ENCODE data around the gene PBX3. TPM values are rescaled to one million over a fixed set of nuclear protein-coding genes. Genes with fewer than 3 reads are reported as not detected.

PBX3 gene
- polyA plus RNA-seq, 1 donor (not counting 4 experiments of a cell fraction or from before 2014, with no cell fraction given): 26.3 TPM

DNA sequence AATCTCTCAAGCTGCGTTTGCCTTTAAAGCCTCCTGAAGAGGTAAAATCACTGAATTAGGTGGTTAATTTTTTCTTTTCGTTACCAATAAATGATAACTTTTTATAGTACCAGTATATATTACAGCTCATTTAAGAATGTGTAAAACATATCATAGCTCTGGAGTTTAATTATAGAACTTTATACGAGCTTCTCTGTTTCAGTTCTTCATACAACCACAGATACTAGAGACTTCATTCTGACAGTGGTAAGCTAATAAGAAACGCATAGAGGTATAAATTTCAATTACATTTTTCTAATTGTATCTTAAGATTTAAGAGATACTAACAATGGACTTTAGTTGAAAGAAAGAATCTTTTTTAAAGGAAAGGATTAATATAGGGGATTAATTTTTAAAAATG lies 73.9 kb downstream of the PBX3 start:
- Histone ChIP-seq H3K9me1 (ENCODE audit: control insufficient read depth, extremely low read depth, insufficient read depth, low read length) (no peaks in the 10 kb centered on the region), H3K4me3 (ENCODE audit: control insufficient read depth in 2 of 3, extremely low read depth in 1 of 3, insufficient read depth in 2 of 3, low read depth in 1 of 3, low read length in 3 of 3) (no peak overlapping the region), H3K79me2 (ENCODE audit: control insufficient read depth, insufficient read depth, low read length) (peaks cover 18% of the 10 kb centered on the region), H3K27me3 (ENCODE audit: control insufficient read depth, extremely low read depth, insufficient read depth, low read length) (no peaks in the 10 kb centered on the region), H3K27ac (ENCODE audit: control insufficient read depth, insufficient read depth, low read length) (no peak overlapping the region), H3K36me3 (ENCODE audit: control insufficient read depth in 2 of 2, extremely low read depth in 1 of 2, insufficient read depth in 2 of 2, low read length in 2 of 2) (no peaks in the 10 kb centered on the region), H2AFZ (ENCODE audit: control insufficient read depth, low read length) (no peak overlapping the region), H3K4me2 (ENCODE audit: control insufficient read depth, extremely low read depth, insufficient read depth, low read depth, low read length) (peak overlapping the region; percentile 40), H3K9me3 (ENCODE audit: control insufficient read depth, low read depth, low read length) (no peaks in the 10 kb centered on the region), H3K9ac (ENCODE audit: control insufficient read depth, extremely low read depth, insufficient read depth, low read length) (no peak overlapping the region), H4K20me1 (ENCODE audit: control insufficient read depth, extremely low read depth, insufficient read depth, low read length) (no peaks in the 10 kb centered on the region), H3K4me1 (ENCODE audit: control insufficient read depth, extremely low read depth, insufficient read depth, low read length) (peaks cover 10% of the 10 kb centered on the region)
- no peak for DNase-seq (ENCODE audit: low read depth, low spot score)
- dilution Hi-C loops (cut with MboI; ENCODE audit: extremely low pct_ligation_motif_present, low sequenced_read_pairs): no loop called here
- FAIRE-seq: no peak
- TF ChIP-seq, protein P1, sequence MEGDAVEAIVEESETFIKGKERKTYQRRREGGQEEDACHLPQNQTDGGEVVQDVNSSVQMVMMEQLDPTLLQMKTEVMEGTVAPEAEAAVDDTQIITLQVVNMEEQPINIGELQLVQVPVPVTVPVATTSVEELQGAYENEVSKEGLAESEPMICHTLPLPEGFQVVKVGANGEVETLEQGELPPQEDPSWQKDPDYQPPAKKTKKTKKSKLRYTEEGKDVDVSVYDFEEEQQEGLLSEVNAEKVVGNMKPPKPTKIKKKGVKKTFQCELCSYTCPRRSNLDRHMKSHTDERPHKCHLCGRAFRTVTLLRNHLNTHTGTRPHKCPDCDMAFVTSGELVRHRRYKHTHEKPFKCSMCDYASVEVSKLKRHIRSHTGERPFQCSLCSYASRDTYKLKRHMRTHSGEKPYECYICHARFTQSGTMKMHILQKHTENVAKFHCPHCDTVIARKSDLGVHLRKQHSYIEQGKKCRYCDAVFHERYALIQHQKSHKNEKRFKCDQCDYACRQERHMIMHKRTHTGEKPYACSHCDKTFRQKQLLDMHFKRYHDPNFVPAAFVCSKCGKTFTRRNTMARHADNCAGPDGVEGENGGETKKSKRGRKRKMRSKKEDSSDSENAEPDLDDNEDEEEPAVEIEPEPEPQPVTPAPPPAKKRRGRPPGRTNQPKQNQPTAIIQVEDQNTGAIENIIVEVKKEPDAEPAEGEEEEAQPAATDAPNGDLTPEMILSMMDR (optimal IDR thresholded peaks at IDR 0.05 in 1 of 3, IDR thresholded peaks at IDR 0.05 in 1 of 3, conservative IDR thresholded peaks at IDR 0.05 in 1 of 3; ENCODE audit: extremely low read depth in 1 of 3, insufficient read depth in 2 of 3, low read length in 3 of 3): no peak
- TF ChIP-seq EZH2 (IDR thresholded peaks at IDR 0.05; ENCODE audit: low read length): no peak

DNA sequence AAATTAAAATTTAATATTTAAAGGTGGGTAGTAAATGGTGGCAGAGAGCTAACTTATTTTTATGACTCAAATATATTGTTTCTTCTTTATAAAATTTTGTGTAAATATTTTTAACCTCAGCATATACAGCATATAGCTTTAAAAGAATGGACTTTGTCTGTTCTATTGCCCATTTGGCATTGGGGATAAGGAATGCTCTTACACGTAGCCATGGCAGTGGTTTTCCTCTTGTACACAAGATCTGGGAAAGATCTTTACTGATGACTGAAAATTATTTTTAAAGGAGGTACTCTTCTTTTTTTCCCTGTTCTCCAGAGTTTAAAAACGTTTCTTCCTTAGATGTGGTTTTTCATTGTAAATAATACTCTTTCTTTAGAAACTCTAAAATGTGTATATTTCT lies 75.0 kb downstream of the PBX3 start:
- no peaks in the 10 kb centered on the region for H3K27me3 ChIP-seq (ENCODE audit: control insufficient read depth, extremely low read depth, insufficient read depth, low read length)
- no peak overlapping the region for H3K9ac ChIP-seq (ENCODE audit: control insufficient read depth, extremely low read depth, insufficient read depth, low read length)
- H3K9me1 ChIP-seq (ENCODE audit: control insufficient read depth, extremely low read depth, insufficient read depth, low read length): no peaks in the 10 kb centered on the region
- DNase-seq (ENCODE audit: low read depth, low spot score): no peak
- no peak overlapping the region for H3K4me3 ChIP-seq (ENCODE audit: control insufficient read depth in 2 of 3, extremely low read depth in 1 of 3, insufficient read depth in 2 of 3, low read depth in 1 of 3, low read length in 3 of 3)
- H4K20me1 ChIP-seq (ENCODE audit: control insufficient read depth, extremely low read depth, insufficient read depth, low read length): no peaks in the 10 kb centered on the region
- H2AFZ ChIP-seq (ENCODE audit: control insufficient read depth, low read length): no peak overlapping the region
- dilution Hi-C loops (cut with MboI; ENCODE audit: extremely low pct_ligation_motif_present, low sequenced_read_pairs): no loop called here
- H3K4me2 ChIP-seq (ENCODE audit: control insufficient read depth, extremely low read depth, insufficient read depth, low read depth, low read length): no peak overlapping the region
- H3K79me2 ChIP-seq (ENCODE audit: control insufficient read depth, insufficient read depth, low read length): peaks cover 9% of the 10 kb centered on the region
- no peaks in the 10 kb centered on the region for H3K36me3 ChIP-seq (ENCODE audit: control insufficient read depth in 2 of 2, extremely low read depth in 1 of 2, insufficient read depth in 2 of 2, low read length in 2 of 2)
- no peaks in the 10 kb centered on the region for H3K9me3 ChIP-seq (ENCODE audit: control insufficient read depth, low read depth, low read length)
- H3K27ac ChIP-seq (ENCODE audit: control insufficient read depth, insufficient read depth, low read length): no peak overlapping the region
- H3K4me1 ChIP-seq (ENCODE audit: control insufficient read depth, extremely low read depth, insufficient read depth, low read length): peaks cover 5% of the 10 kb centered on the region
- TF ChIP-seq, protein P1 (optimal IDR thresholded peaks at IDR 0.05 in 1 of 3, IDR thresholded peaks at IDR 0.05 in 1 of 3, conservative IDR thresholded peaks at IDR 0.05 in 1 of 3; ENCODE audit: extremely low read depth in 1 of 3, insufficient read depth in 2 of 3, low read length in 3 of 3): no peak
- TF ChIP-seq EZH2 (IDR thresholded peaks at IDR 0.05; ENCODE audit: low read length): no peak
- FAIRE-seq: no peak
